Endothelial cell of umbilical vein (primary cell): ENCODE data around the gene ANGPTL2. TPM values are rescaled to one million over a fixed set of nuclear protein-coding genes. Genes with fewer than 3 reads are reported as not detected.

Experiments
- BruUV-seq: library from RNA; stranded (reverse); fragments of 400-500 nt; replicated peaks from 2 replicates; lab custom pipeline; 2021; lab: Mats Ljungman, UMichigan
- CTCF ChIA-PET: fragments of 300-600, 350-600 bp; sonication (Branson Sonifier 250); formaldehyde crosslinking; loops from one replicate; lab custom pipeline; 2021; ENCODE audit warnings: antibody characterized with exemption, inconsistent platforms; lab: Charles Lee
- POLR2A ChIA-PET: fragments of 300-600, 350-600 bp; sonication (Branson Sonifier 250); formaldehyde crosslinking; loops from one replicate; lab custom pipeline; 2021; ENCODE audit warnings: antibody characterized with exemption, inconsistent platforms; lab: Charles Lee
- DNase-seq: peaks from one replicate; pipeline ENCODE4 v3.0.0-alpha.2; 2011; ENCODE audit warnings: low read depth, low spot score
- FAIRE-seq: peaks from 2 replicates; lab custom pipeline; 2011; peaks lifted over from hg19 to GRCh38; lab: Jason Lieb, UNC
- H2AFZ ChIP-seq: 2 replicates; pipeline ENCODE4 v1.6.0; 2012; ENCODE audit warnings: low read depth, low read length, control low read depth, inconsistent platforms
- H3K27ac ChIP-seq: 2 replicates; pipeline ENCODE4 v1.5.1; 2011; ENCODE audit warnings: low read depth, mild to moderate bottlenecking, control low read depth, low read length, moderate library complexity; ENCODE audit not compliant: insufficient read depth
- H3K27me3 ChIP-seq, 2 experiments: 2 replicates each; pipeline versions ENCODE4 v1.6.0 to v1.6.1; 2011; ENCODE audit warnings: low read length in 2 of 2, mixed read lengths in 1 of 2; ENCODE audit not compliant: control insufficient read depth in 2 of 2, insufficient read depth in 2 of 2
- H3K36me3 ChIP-seq, 2 experiments: 2 replicates in 1 of 2; 3 replicates in 1 of 2; pipeline ENCODE4 v1.5.1; 2011; ENCODE audit warnings: low read length in 2 of 2, mild to moderate bottlenecking in 1 of 2, moderate library complexity in 1 of 2; ENCODE audit not compliant: control insufficient read depth in 2 of 2, insufficient read depth in 2 of 2; ENCODE audit errors: extremely low read depth in 1 of 2
- H3K4me1 ChIP-seq: 3 replicates; pipeline ENCODE4 v1.5.1; 2011; ENCODE audit warnings: mild to moderate bottlenecking, low read length; ENCODE audit not compliant: control insufficient read depth, insufficient read depth; ENCODE audit errors: extremely low read depth
- H3K4me2 ChIP-seq: 2 replicates; pipeline ENCODE4 v1.6.1; 2011; ENCODE audit warnings: low read length, control low read depth, mixed read lengths; ENCODE audit not compliant: insufficient read depth
- H3K4me3 ChIP-seq, 3 experiments: fragments of 200-600 bp in 1 of 3; sonication (generic), shearing (Covaris generic) in 1 of 3; replicated peaks in 1 of 3; 2 replicates each; pipeline ENCODE4 v1.5.1; 2011 to 2016; ENCODE audit warnings: control low read depth in 3 of 3, low read length in 3 of 3, mild to moderate bottlenecking in 2 of 3, inconsistent platforms in 1 of 3, low read depth in 1 of 3, moderate library complexity in 1 of 3; ENCODE audit not compliant: insufficient read depth in 1 of 3
- H3K79me2 ChIP-seq: 2 replicates; pipeline ENCODE4 v1.6.0; 2012; ENCODE audit warnings: low read length, inconsistent platforms; ENCODE audit not compliant: control insufficient read depth, insufficient read depth
- H3K9ac ChIP-seq: replicated peaks from 2 replicates; pipeline ENCODE3; 2011; ENCODE audit warnings: low read length, control low read depth; ENCODE audit not compliant: insufficient read depth; ENCODE audit errors: extremely low read depth
- H3K9me1 ChIP-seq: replicated peaks from 3 replicates; pipeline ENCODE4 v1.6.0; 2011; ENCODE audit warnings: mild to moderate bottlenecking, low read length; ENCODE audit not compliant: control insufficient read depth, insufficient read depth; ENCODE audit errors: extremely low read depth
- H3K9me3 ChIP-seq: replicated peaks from 2 replicates; pipeline ENCODE4 v1.5.1; 2012; ENCODE audit warnings: low read length, inconsistent platforms; ENCODE audit not compliant: control insufficient read depth, insufficient read depth
- H4K20me1 ChIP-seq: replicated peaks from 2 replicates; pipeline ENCODE3; 2011; ENCODE audit warnings: mild to moderate bottlenecking, low read length; ENCODE audit not compliant: control insufficient read depth, insufficient read depth; ENCODE audit errors: extremely low read depth
- CTCF ChIP-seq, 2 donors: IDR thresholded peaks; 1 replicate in 1 of 2; 2 replicates in 1 of 2; pipeline ENCODE4 v1.5.1; 2011; ENCODE audit warnings: low read length in 2 of 2, mild to moderate bottlenecking in 2 of 2, moderate library complexity in 2 of 2, control low read depth in 1 of 2, inconsistent platforms in 1 of 2, low read depth in 1 of 2; ENCODE audit not compliant: insufficient read depth in 1 of 2; ENCODE audit errors: extremely low read depth in 1 of 2
- EZH2 ChIP-seq: IDR thresholded peaks from 2 replicates; pipeline ENCODE4 v1.6.1; 2012; ENCODE audit warnings: borderline replicate concordance, low read depth, mild to moderate bottlenecking, moderate library complexity, low read length, inconsistent platforms; ENCODE audit not compliant: severe bottlenecking
- FOS ChIP-seq: IDR thresholded peaks from 2 replicates; pipeline ENCODE4 v1.6.1; 2011; ENCODE audit warnings: mild to moderate bottlenecking, low read length, moderate library complexity, borderline replicate concordance; ENCODE audit not compliant: insufficient read depth
- GATA2 ChIP-seq: IDR thresholded peaks from 2 replicates; pipeline ENCODE4 v1.7.0; 2011; ENCODE audit warnings: low read depth, mild to moderate bottlenecking, moderate library complexity, mixed read lengths, low read length; ENCODE audit not compliant: insufficient read length, insufficient read depth
- JUN ChIP-seq: IDR thresholded peaks from 2 replicates; pipeline ENCODE4 v1.6.1; 2011; ENCODE audit warnings: borderline replicate concordance, low read depth; ENCODE audit not compliant: insufficient read length, insufficient read depth
- MAX ChIP-seq: IDR thresholded peaks from 2 replicates; pipeline ENCODE4 v1.6.1; 2011; ENCODE audit not compliant: insufficient read depth, insufficient read length
- MYC ChIP-seq: IDR thresholded peaks from one replicate; pipeline ENCODE4 v1.6.1; 2011; ENCODE audit warnings: mild to moderate bottlenecking, low read depth, low read length
- POLR2A ChIP-seq: IDR thresholded peaks from 2 replicates; pipeline ENCODE4 v1.6.1; 2012; ENCODE audit warnings: low read depth, mild to moderate bottlenecking, control low read depth, low read length
- POLR2AphosphoS5 ChIP-seq: IDR thresholded peaks from 2 replicates; pipeline ENCODE4 v1.6.1; 2012; ENCODE audit warnings: low read depth, mild to moderate bottlenecking, control low read depth, low read length, moderate library complexity; ENCODE audit not compliant: insufficient read depth
- dilution Hi-C: fragments of 300-500 bp; cut with MboI; formaldehyde crosslinking; loops from one replicate; pipeline ENCODE4 v1.15.0; 2019; ENCODE audit warnings: low sequenced_read_pairs; ENCODE audit not compliant: extremely low pct_ligation_motif_present
- intact Hi-C: fragments of 100-400 bp; cut with micrococcal nuclease; formaldehyde crosslinking; loops from one replicate; pipeline ENCODE4 v1.10.0; 2022
- polyA plus RNA-seq, 4 experiments: library from polyadenylated mRNA; depleted of rRNA in 3 of 4; stranded (reverse) in 3 of 4; unstranded in 1 of 4; fragments of >200 nt; gene quantifications; 2 replicates each; pipeline versions ENCODE4 v1.2.1 to v1.2.3, GENCODE V29; 2011 to 2012; ENCODE audit warnings: missing spikeins in 1 of 4
- total RNA-seq: library from RNA; stranded (reverse); gene quantifications from 2 replicates; pipeline ENCODE4 v1.2.3, GENCODE V29; 2021

ANGPTL2 gene
- total and polyA plus RNA-seq, 2 donors (not counting 3 experiments of a cell fraction or from before 2014, with no cell fraction given), result 15.1 to 24.5 TPM

- FAIRE-seq, result no peak
- no peak for TF ChIP-seq CTCF (IDR thresholded peaks at IDR 0.05; ENCODE audit: extremely low read depth in 1 of 2, insufficient read depth in 1 of 2, low read depth in 1 of 2, low read length in 2 of 2)
- TF ChIP-seq POLR2AphosphoS5, result no peak
- TF ChIP-seq MAX, result no peak
- no peak for TF ChIP-seq POLR2A
- ChIA-PET CTCF (interaction anchor here (1.2 kb wide), 1 partner anchor 70 kb away, joined by 3 read pairs; no protein-coding TSS in a partner anchor), POLR2A (no interaction called here)
- Histone ChIP-seq H3K27ac (no peak overlapping the region), H3K4me1 (peaks cover 16% of the 10 kb centered on the region), H3K9ac (no peak overlapping the region), H3K36me3 (no peaks in the 10 kb centered on the region), H3K27me3 (no peaks in the 10 kb centered on the region), H3K79me2 (peaks cover 3% of the 10 kb centered on the region), H3K4me2 (no peak overlapping the region), H3K4me3 (no peak overlapping the region), H4K20me1 (no peaks in the 10 kb centered on the region), H3K9me3 (no peaks in the 10 kb centered on the region), H2AFZ (no peak overlapping the region), H3K9me1 (no peaks in the 10 kb centered on the region)
- BruUV-seq, result no TSS peak
- intact Hi-C loops (no loop called here), dilution Hi-C loops (no loop called here)
- no peak for DNase-seq
These were observed 3.1 kb downstream of the ANGPTL2 start for GRCh38 chr9:127119320-127119709.

- no peaks in the 10 kb centered on the region for H4K20me1 ChIP-seq
- intact Hi-C loops (no loop called here), dilution Hi-C loops (no loop called here)
- H3K4me2 ChIP-seq, result no peak overlapping the region
- ChIA-PET POLR2A (no interaction called here), CTCF (no interaction called here)
- no peaks in the 10 kb centered on the region for H3K27me3 ChIP-seq
- TF ChIP-seq JUN (no peak), GATA2 (no peak), MYC (no peak), POLR2A (no peak), CTCF (IDR thresholded peaks at IDR 0.05; ENCODE audit: extremely low read depth in 1 of 2, insufficient read depth in 1 of 2, low read depth in 1 of 2, low read length in 2 of 2) (no peak), EZH2 (no peak), POLR2AphosphoS5 (no peak), FOS (no peak), MAX (no peak)
- H3K4me1 ChIP-seq, result peaks cover 19% of the 10 kb centered on the region
- H3K4me3 ChIP-seq, result no peak overlapping the region
- H3K79me2 ChIP-seq, result peaks cover 3% of the 10 kb centered on the region
- no peaks in the 10 kb centered on the region for H3K36me3 ChIP-seq
- no peak for DNase-seq
- H3K9me3 ChIP-seq, result no peaks in the 10 kb centered on the region
- H3K9me1 ChIP-seq, result no peaks in the 10 kb centered on the region
- BruUV-seq, result no TSS peak
- H2AFZ ChIP-seq, result no peak overlapping the region
- no peak overlapping the region for H3K9ac ChIP-seq
- FAIRE-seq, result no peak
- no peak overlapping the region for H3K27ac ChIP-seq
These were observed 3.7 kb downstream of the ANGPTL2 start for GRCh38 chr9:127118597-127119319.
